Stomach smooth muscle (tissue), 2 donors: ENCODE measurements around the gene TRIM22.
"Not testable (repeated sequence)": the region's sequence is repeated elsewhere in the genome, so short reads cannot be mapped to it uniquely, and the experiment has no call there.

ENCODE experiments used
- H3K27ac ChIP-seq: one replicate; pipeline ENCODE4 v1.7.0; 2013; ENCODE audit warnings: mild to moderate bottlenecking, low read length, inconsistent platforms
- H3K27me3 ChIP-seq, 2 donors: one replicate each; pipeline ENCODE4 v1.7.0; 2013; ENCODE audit warnings: low read length in 2 of 2; ENCODE audit not compliant: insufficient read depth in 2 of 2, control insufficient read depth in 1 of 2
- H3K36me3 ChIP-seq, 2 donors: one replicate each; pipeline ENCODE4 v1.7.0; 2013; ENCODE audit warnings: low read length in 2 of 2; ENCODE audit not compliant: control insufficient read depth in 2 of 2, insufficient read depth in 2 of 2
- H3K4me1 ChIP-seq: one replicate; pipeline ENCODE4 v1.7.0; 2013; ENCODE audit warnings: low read length; ENCODE audit not compliant: control insufficient read depth, insufficient read depth
- H3K4me3 ChIP-seq, 2 donors: one replicate each; pipeline ENCODE4 v1.7.0; 2013; ENCODE audit warnings: low read length in 2 of 2
- H3K9ac ChIP-seq, 2 donors: one replicate each; pipeline ENCODE4 v1.7.0; 2013; ENCODE audit warnings: low read length in 2 of 2, mild to moderate bottlenecking in 1 of 2
- H3K9me3 ChIP-seq, 2 donors: one replicate each; pipeline ENCODE4 v1.7.0; 2013; ENCODE audit warnings: low read length in 2 of 2; ENCODE audit not compliant: control insufficient read depth in 2 of 2
- donor health status: healthy.
- donor health status: Pancreatic carcinoma.

TRIM22 gene, protein sequence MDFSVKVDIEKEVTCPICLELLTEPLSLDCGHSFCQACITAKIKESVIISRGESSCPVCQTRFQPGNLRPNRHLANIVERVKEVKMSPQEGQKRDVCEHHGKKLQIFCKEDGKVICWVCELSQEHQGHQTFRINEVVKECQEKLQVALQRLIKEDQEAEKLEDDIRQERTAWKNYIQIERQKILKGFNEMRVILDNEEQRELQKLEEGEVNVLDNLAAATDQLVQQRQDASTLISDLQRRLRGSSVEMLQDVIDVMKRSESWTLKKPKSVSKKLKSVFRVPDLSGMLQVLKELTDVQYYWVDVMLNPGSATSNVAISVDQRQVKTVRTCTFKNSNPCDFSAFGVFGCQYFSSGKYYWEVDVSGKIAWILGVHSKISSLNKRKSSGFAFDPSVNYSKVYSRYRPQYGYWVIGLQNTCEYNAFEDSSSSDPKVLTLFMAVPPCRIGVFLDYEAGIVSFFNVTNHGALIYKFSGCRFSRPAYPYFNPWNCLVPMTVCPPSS

DNA sequence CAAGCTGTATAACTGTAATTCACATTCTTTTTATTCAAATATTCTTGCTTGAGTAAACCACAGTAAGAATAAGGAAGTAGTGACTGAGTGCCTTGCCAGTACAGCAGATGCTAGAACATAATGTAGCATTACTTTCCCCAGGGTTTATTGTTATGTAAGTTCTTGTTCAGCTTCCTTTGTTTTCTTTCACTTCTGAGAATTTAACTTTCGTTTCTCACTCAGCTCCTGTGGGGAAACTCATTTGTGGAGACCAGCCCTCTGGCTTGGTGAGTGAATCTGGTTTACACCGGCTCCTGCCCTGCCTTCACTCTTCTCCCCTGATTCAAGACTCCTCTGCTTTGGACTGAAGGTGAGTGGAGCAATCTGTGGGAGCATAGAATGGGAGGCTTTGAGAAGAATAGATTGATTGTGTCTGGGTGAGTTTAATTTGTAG lies at the start of gene TRIM22:
TRIM22 (plus strand) TSS at position 240 of the 433 bp plus-strand sequence. CDS start 6,443 bp downstream, outside the sequence.
- Histone ChIP-seq H3K27ac (peak within 1 kb of the TSS; percentile 61), H3K9me3 (no peaks in the 10 kb centered on the region), H3K4me3 (peak within 1 kb of the TSS; percentile 72 to 85), H3K36me3 (no peaks in the 10 kb centered on the region), H3K9ac (peak within 1 kb of the TSS; percentile 52 to 84), H3K27me3 (no peaks in the 10 kb centered on the region), H3K4me1 (peaks cover 9% of the 10 kb centered on the region)

DNA sequence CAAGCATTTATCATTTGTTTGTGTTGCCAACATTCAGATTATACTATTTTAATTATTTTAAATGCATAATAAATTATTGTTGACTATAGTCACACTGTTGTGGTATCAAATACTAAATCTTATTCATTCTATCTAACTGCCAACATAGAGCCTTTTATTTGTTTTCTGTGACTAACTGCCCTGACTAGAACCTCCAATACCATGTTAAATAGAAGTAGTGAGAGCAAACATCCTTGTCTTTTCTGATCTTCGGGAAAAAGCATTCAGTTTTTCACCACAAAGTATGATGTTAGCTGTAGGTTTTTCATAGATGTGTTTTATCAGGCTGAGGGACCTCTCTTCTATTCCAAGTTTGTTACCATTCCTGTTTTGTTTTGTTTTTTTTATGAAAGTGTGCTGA lies 49.6 kb upstream of the TRIM22 start:
- H3K36me3 ChIP-seq, result peaks cover 4 to 6% of the 10 kb centered on the region in 2 donors
- no peak overlapping the region for H3K27ac ChIP-seq
- H3K27me3 ChIP-seq, result no peaks in the 10 kb centered on the region
- H3K9ac ChIP-seq, result no peak overlapping the region
- no peaks in the 10 kb centered on the region for H3K4me1 ChIP-seq
- H3K9me3 ChIP-seq, result no peaks in the 10 kb centered on the region
- H3K4me3 ChIP-seq, result no peak overlapping the region

DNA sequence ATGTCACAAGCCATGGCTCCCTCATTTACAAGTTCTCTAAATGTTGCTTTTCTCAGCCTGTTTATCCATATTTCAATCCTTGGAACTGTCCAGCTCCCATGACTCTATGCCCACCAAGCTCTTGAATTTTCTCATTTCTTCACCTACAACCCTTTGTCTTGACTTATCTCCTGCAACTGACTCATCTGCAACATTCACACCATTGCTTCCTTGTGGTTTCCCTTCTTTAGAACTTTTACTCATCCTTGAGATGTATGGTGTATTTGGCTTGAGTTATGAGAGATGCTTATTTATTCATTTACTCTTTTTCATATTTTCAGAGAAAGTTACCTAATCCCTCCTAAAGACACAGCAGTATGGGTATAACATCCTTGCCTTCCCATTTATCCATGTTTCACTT lies 46.0 kb upstream of the TRIM22 start:
- Histone ChIP-seq H3K9ac (no peak overlapping the region), H3K36me3 (peaks cover 4 to 6% of the 10 kb centered on the region in 2 donors), H3K4me3 (no peak overlapping the region), H3K27ac (no peak overlapping the region), H3K4me1 (no peaks in the 10 kb centered on the region), H3K27me3 (no peaks in the 10 kb centered on the region), H3K9me3 (no peaks in the 10 kb centered on the region)

DNA sequence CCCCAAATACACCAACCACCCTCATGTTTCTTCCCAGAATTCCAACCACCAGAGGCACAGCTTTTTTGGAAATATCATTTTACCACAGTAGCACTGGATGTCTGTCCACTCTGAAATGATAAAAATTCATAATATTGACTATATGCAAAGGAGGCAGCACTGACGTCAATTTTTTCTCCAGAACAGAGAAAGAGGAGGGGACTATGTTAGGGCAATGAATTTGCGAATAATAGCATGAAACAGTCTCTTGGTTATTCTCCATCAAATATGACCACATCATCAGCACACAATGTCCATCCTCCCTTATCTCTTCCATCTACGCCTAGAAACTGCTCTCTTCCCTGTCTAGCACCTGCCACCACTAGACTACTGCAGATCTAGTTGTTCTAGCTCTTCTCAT lies 43.5 kb upstream of the TRIM22 start:
- Histone ChIP-seq H3K27me3 (no peaks in the 10 kb centered on the region), H3K9me3 (no peaks in the 10 kb centered on the region), H3K27ac (no peak overlapping the region), H3K4me3 (no peak overlapping the region), H3K9ac (no peak overlapping the region), H3K4me1 (no peaks in the 10 kb centered on the region), H3K36me3 (peaks cover 4 to 6% of the 10 kb centered on the region in 2 donors)

DNA sequence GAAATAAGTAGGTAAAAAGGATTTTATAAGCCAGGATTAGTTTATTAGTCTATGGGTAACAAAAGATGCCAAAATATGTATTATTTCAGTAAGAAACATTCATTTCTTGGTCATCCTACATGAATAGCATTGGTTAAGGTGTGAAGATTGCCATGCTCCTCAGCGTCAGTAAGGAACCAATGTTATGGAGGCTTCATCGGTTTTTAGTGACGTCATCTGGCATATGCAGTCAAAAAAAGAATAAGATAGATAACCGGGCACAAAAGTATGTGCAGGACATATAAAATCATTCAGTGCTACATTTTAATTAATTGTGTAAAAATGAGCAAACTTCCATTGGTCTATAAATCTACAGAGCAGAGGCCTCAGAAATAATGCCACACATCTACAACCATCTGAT lies 34.1 kb upstream of the TRIM22 start:
- Histone ChIP-seq H3K9me3 (no peaks in the 10 kb centered on the region), H3K27ac (no peak overlapping the region), H3K4me1 (no peaks in the 10 kb centered on the region), H3K36me3 (no peaks in the 10 kb centered on the region), H3K27me3 (no peaks in the 10 kb centered on the region), H3K9ac (no peak overlapping the region), H3K4me3 (no peak overlapping the region)

DNA sequence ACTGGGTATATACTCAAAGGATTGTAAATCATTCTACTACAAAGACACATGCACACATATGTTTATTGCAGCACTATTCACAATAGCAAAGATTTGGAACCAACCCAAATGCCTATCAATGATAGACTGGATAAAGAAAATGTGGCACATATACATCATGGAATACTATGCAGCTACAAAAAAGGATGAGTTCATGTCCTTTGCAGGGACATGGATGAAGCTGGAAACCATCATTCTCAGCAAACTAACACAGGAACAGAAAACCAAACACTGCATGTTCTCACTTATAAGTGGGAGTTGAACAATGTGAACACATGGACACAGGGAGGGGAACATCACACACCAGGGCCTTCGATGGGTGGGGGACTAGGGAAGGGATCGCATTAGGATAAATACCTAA lies 32.6 kb upstream of the TRIM22 start:
- not testable (repeated sequence) for H3K36me3 ChIP-seq, H3K27me3 ChIP-seq, H3K4me3 ChIP-seq, H3K27ac ChIP-seq, H3K9me3 ChIP-seq, H3K9ac ChIP-seq, H3K4me1 ChIP-seq

DNA sequence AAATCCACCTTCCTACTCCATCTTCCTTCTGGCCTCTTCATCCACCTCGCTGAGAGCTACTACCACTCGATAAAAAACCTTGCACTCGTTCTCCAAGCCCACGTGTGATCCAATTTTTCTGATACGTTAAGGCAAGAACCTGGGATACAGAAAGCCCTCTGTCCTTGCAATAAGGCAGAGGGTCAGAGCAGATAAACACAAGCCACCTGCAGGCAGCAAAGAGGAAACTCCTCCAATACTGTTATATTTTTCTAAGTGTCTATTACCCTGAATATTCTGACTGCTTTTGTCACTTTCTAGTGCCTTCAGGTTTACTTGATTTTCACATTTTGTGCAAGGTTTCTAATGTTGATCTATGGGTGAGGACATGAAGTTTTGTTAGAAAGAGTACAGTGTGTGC lies 31.3 kb upstream of the TRIM22 start:
- H3K9me3 ChIP-seq, result no peaks in the 10 kb centered on the region
- H3K27me3 ChIP-seq, result no peaks in the 10 kb centered on the region
- no peaks in the 10 kb centered on the region for H3K4me1 ChIP-seq
- no peak overlapping the region for H3K4me3 ChIP-seq
- no peaks in the 10 kb centered on the region for H3K36me3 ChIP-seq
- no peak overlapping the region for H3K27ac ChIP-seq
- H3K9ac ChIP-seq, result no peak overlapping the region

DNA sequence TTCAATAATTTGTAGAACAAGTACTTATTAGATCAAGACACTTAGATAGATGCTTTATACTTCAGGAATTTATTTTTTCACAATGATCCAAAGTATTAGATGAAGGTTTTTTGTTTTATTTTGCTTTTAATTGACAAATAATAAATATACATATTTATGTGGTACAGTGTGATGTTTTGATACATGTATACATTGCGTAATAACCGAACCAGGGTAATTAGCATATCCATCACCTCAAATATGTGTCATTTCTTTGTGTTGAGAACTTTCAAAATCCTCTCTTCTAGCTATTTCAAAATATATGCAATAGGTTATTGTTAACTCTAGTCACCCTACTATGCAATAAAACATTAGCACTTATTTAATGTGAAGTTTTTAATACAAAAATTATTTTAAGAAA lies 26.1 kb upstream of the TRIM22 start:
- H3K4me3 ChIP-seq, result no peak overlapping the region
- no peak overlapping the region for H3K27ac ChIP-seq
- H3K9me3 ChIP-seq, result no peaks in the 10 kb centered on the region
- H3K9ac ChIP-seq, result no peak overlapping the region
- peaks cover 7 to 8% of the 10 kb centered on the region in 2 donors for H3K36me3 ChIP-seq
- H3K4me1 ChIP-seq, result no peaks in the 10 kb centered on the region
- no peaks in the 10 kb centered on the region for H3K27me3 ChIP-seq

DNA sequence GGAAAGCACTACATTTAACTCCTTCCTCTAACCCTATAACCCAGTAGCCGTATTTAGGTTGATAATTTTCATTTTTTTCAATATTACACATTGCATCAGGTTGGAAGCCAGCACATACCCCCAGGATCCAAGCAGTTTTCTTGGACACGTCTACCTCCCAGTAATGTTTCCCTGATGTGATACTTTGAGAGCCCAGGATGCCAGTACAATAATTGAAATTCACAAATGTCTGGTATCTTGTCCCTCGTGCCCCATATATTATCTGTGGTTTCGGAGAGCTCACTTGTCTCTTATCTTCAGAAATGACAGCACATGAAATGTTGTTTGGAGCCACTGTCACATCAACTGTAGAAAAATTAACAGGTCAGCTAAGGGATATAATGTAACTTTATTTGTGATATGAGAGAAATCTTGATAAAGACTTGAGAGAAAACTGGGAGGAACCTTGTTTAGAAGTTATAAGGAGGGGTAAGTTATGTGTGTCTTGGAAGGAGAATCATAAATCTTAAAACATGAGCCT lies 24.5 kb upstream of the TRIM22 start:
- H3K36me3 ChIP-seq, result peaks cover 7 to 15% of the 10 kb centered on the region in 2 donors
- no peak overlapping the region for H3K9ac ChIP-seq
- no peak overlapping the region for H3K4me3 ChIP-seq
- no peaks in the 10 kb centered on the region for H3K27me3 ChIP-seq
- no peak overlapping the region for H3K27ac ChIP-seq
- H3K4me1 ChIP-seq, result no peaks in the 10 kb centered on the region
- no peaks in the 10 kb centered on the region for H3K9me3 ChIP-seq

DNA sequence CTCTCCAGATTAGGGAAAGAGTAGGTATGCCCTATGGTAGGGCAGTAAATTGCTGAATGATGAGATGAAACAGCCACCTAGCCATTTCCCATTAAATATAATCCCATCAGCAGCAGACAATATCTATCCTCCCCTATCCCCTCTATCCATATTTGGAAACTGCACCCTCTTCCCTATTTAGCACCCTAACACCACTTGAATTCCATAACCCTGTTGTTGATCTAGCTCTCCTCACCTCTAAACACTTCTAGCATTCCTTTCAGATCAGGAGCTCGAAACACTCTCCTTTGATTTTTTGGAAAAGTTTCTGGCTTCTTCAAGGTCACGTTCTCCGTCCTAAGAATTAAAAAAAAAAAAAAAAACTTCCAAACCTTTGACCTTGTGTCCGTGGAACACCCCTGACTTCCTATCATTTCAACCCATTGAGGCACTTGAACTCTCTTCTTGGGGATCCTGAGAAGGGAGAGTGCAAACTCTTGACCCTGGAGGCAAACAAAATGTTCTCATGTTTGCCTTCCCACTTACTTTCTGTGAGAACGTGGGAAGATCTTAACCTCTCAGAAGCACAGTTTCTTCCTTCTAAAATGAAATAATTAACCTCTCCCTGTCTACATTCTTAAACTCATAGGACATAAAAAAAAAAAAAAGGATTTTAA lies 23.7 kb upstream of the TRIM22 start:
- peaks cover 7 to 15% of the 10 kb centered on the region in 2 donors for H3K36me3 ChIP-seq
- no peak overlapping the region for H3K27ac ChIP-seq

More for the DNA sequence above, 23.7 kb upstream of the TRIM22 start:
- Histone ChIP-seq H3K27me3 (no peaks in the 10 kb centered on the region), H3K4me1 (no peaks in the 10 kb centered on the region), H3K4me3 (no peak overlapping the region), H3K9ac (no peak overlapping the region), H3K9me3 (no peaks in the 10 kb centered on the region)
